Activated naive CD4-positive, alpha-beta T cell treated with anti-CD3 and anti-CD28 coated beads for 36 hours (primary cell): ENCODE results near the gene NSUN3. TPM values are rescaled to one million over a fixed set of nuclear protein-coding genes. Genes with fewer than 3 reads are reported as not detected.
"Not testable (repeated sequence)": the region's sequence is repeated elsewhere in the genome, so short reads cannot be mapped to it uniquely, and the experiment has no call there.

Experiments
- CTCF ChIA-PET: fragments of 350-600 bp; sonication (Branson Sonifier 250); formaldehyde crosslinking; loops from one replicate; lab custom pipeline; 2021; ENCODE audit warnings: antibody characterized with exemption; lab: Charles Lee
- DNase-seq: peaks from one replicate; pipeline ENCODE4 v3.0.0-alpha.2; 2020
- H3K27ac Mint-ChIP-seq: one replicate; pipeline ENCODE4 v1.8.0; 2021; ENCODE audit warnings: mild to moderate bottlenecking, mixed read lengths
- H3K27me3 Mint-ChIP-seq: one replicate; pipeline ENCODE4 v1.8.0; 2021; ENCODE audit warnings: low read depth, mixed read lengths
- H3K36me3 Mint-ChIP-seq: one replicate; pipeline ENCODE4 v1.8.0; 2021; ENCODE audit warnings: low read depth, mixed read lengths
- H3K4me1 Mint-ChIP-seq: one replicate; pipeline ENCODE4 v1.8.0; 2021; ENCODE audit warnings: low read depth, mixed read lengths
- H3K4me3 Mint-ChIP-seq: one replicate; pipeline ENCODE4 v1.8.0; 2021; ENCODE audit warnings: mild to moderate bottlenecking, moderate library complexity, mixed read lengths
- H3K9me3 Mint-ChIP-seq: one replicate; pipeline ENCODE4 v1.8.0; 2021; ENCODE audit warnings: mixed read lengths
- intact Hi-C: fragments of 100-400 bp; cut with micrococcal nuclease; formaldehyde crosslinking; loops from one replicate; pipeline ENCODE4 v1.15.1; 2023
- total RNA-seq, 2 experiments: library from RNA; stranded (reverse); gene quantifications; one replicate each; pipeline ENCODE4 v1.2.3, GENCODE V29; 2021

The NSUN3 gene
- total RNA-seq, 2 experiments from 2014 or later, result 10.9 to 15.8 TPM

DNA sequence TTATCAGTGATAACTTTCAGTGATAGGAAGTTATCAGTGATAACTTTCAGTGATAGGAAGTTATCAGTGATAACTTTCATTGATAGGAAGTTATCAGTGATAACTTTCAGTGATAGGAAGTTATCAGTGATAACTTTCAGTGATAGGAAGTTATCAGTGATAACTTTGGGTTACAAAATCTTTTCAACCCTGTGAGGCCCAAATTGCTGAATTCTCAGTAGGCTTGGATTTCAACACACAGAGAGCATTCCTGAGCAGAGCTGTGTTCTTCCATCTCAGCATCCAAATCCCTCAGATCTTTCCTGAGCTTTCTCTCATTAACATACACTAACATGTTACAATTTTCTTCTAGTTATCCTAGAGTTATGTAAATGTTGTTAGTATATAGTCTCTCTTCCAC lies 47.4 kb downstream of the NSUN3 start:
- H3K4me1 Mint-ChIP-seq, intact Hi-C loops, H3K9me3 Mint-ChIP-seq, H3K27ac Mint-ChIP-seq, H3K27me3 Mint-ChIP-seq, H3K4me3 Mint-ChIP-seq, DNase-seq: not testable (repeated sequence)
- H3K36me3 Mint-ChIP-seq, result peaks cover 25% of the 10 kb centered on the region
- CTCF ChIA-PET, result interaction anchor here (0.6 to 0.7 kb wide), 2 partner anchors 8 to 42 kb away, joined by 3 to 4 read pairs; no protein-coding TSS in a partner anchor

DNA sequence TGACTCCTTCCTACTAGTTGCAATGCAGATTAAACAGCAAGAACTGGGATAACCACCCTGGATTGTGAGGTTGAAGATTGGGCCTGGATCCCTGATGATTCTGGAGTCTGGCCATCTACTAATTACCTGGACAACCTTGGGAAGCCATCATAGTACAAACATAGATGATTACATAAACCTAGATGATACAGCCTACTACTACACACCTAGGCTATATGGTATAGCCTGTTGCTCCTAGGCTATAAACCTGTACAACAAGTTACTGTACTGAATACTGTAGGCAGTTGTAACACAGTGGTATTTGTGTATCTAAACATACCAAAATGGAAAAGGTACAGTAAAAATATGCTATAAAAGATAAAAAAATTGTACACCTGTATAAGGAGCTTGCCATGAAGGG lies 48.0 kb downstream of the NSUN3 start:
- Mint-ChIP-seq H3K4me3 (no peak overlapping the region), H3K9me3 (no peaks in the 10 kb centered on the region), H3K27ac (no peak overlapping the region), H3K27me3 (no peaks in the 10 kb centered on the region), H3K4me1 (peaks cover 2% of the 10 kb centered on the region), H3K36me3 (peaks cover 25% of the 10 kb centered on the region)
- DNase-seq, result no peak
- CTCF ChIA-PET, result interaction anchor here (0.6 kb wide), 1 partner anchor 677 kb away, joined by 5 read pairs; no protein-coding TSS in a partner anchor
- intact Hi-C loops, result no loop called here

- Mint-ChIP-seq H3K4me3 (no peak overlapping the region), H3K4me1 (peaks cover 8% of the 10 kb centered on the region), H3K36me3 (peaks cover 12% of the 10 kb centered on the region), H3K27ac (no peak overlapping the region), H3K9me3 (no peaks in the 10 kb centered on the region), H3K27me3 (no peaks in the 10 kb centered on the region)
- DNase-seq, result no peak
- CTCF ChIA-PET, result interaction anchor here (0.7 to 1.0 kb wide), 3 partner anchors 10 to 28 kb away, joined by 3 to 6 read pairs (median 4); no protein-coding TSS in a partner anchor
- intact Hi-C loops, result no loop called here
These were observed 51.8 kb downstream of the NSUN3 start for GRCh38 chr3:94114666-94115065.

DNA sequence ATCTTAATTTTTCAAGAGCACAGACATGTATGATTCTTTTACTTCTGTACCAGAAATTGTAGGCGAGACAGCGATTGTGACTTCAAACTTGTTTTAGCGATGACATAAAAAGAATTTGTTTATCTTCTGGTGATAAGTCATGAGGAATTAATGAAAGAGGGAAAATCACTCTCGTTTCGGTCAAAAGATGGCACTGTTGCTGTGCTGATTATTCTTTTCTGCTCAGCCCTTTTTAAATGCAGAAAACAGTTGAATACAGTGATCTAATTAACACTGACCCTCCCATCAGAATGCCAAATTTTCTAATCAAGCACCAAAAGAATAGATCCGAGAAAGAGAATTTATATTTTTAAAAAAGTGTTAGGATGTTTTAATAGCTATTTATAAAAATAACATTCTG lies 52.6 kb downstream of the NSUN3 start:
- H3K4me1 Mint-ChIP-seq, result peaks cover 8% of the 10 kb centered on the region
- CTCF ChIA-PET, result no interaction called here
- no peak overlapping the region for H3K27ac Mint-ChIP-seq
- intact Hi-C loops, result no loop called here
- peaks cover 12% of the 10 kb centered on the region for H3K36me3 Mint-ChIP-seq
- no peak overlapping the region for H3K4me3 Mint-ChIP-seq
- no peaks in the 10 kb centered on the region for H3K9me3 Mint-ChIP-seq
- no peak for DNase-seq
- no peaks in the 10 kb centered on the region for H3K27me3 Mint-ChIP-seq

DNA sequence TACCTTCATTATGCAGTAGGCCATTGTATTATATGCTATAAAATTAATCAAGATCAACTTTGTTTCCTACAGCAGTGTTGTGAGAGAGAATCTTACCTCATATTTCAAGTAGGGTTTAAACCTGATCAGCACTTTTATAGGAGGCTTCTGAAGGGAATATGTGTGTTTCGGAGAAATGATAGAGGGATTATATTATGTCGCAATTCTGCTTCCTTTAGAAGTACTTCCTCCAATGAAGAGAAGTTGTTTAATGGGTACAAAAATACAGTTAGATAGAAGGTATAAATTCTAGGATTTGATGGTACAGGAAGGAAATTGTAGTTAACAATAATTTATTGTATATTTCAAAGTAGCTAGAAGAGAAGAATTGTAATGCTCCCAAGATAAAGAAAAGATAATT lies 54.9 kb downstream of the NSUN3 start:
- H3K4me1 Mint-ChIP-seq, result peaks cover 8% of the 10 kb centered on the region
- no peak for DNase-seq
- intact Hi-C loops, result no loop called here
- H3K27ac Mint-ChIP-seq, result no peak overlapping the region
- CTCF ChIA-PET, result no interaction called here
- H3K4me3 Mint-ChIP-seq, result no peak overlapping the region
- no peaks in the 10 kb centered on the region for H3K9me3 Mint-ChIP-seq
- no peaks in the 10 kb centered on the region for H3K27me3 Mint-ChIP-seq
- peaks cover 2% of the 10 kb centered on the region for H3K36me3 Mint-ChIP-seq

DNA sequence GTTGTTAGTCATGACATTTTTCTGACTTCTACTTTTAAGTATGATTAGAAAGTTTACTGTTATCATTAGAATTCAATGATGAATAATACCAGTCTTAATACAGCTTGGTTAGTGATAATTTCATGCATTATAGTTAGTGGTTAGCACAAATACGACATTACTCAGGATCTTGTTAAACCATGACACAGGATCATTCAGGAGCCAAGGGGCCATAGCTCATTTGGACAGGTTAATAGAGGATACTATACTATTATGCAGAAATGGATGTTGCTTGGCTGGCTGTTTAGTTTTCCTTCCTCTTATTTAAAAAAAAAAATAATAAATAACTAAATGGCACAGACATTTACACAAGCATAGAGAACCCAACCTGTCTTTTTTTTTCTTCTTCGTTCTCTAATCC lies 55.5 kb downstream of the NSUN3 start:
- Mint-ChIP-seq H3K9me3 (no peaks in the 10 kb centered on the region), H3K4me3 (no peak overlapping the region), H3K36me3 (peaks cover under 1% of the 10 kb centered on the region), H3K27ac (no peak overlapping the region), H3K4me1 (peaks cover 8% of the 10 kb centered on the region), H3K27me3 (no peaks in the 10 kb centered on the region)
- CTCF ChIA-PET, result no interaction called here
- intact Hi-C loops, result no loop called here
- no peak for DNase-seq

GRCh38 chr3:94121161-94121560 lies 58.3 kb downstream of the NSUN3 start:
- no peak overlapping the region for H3K4me3 Mint-ChIP-seq
- peaks cover 6% of the 10 kb centered on the region for H3K4me1 Mint-ChIP-seq
- CTCF ChIA-PET, result no interaction called here
- H3K9me3 Mint-ChIP-seq, result no peaks in the 10 kb centered on the region
- no peak for DNase-seq
- peaks cover 11% of the 10 kb centered on the region for H3K36me3 Mint-ChIP-seq
- intact Hi-C loops, result no loop called here
- no peaks in the 10 kb centered on the region for H3K27me3 Mint-ChIP-seq
- no peak overlapping the region for H3K27ac Mint-ChIP-seq

GRCh38 chr3:94127115-94127514 lies 64.3 kb downstream of the NSUN3 start:
- no peaks in the 10 kb centered on the region for H3K9me3 Mint-ChIP-seq
- H3K27me3 Mint-ChIP-seq, result no peaks in the 10 kb centered on the region
- DNase-seq, result no peak
- H3K27ac Mint-ChIP-seq, result no peak overlapping the region
- peaks cover 26% of the 10 kb centered on the region for H3K36me3 Mint-ChIP-seq
- CTCF ChIA-PET, result no interaction called here
- H3K4me3 Mint-ChIP-seq, result no peak overlapping the region
- intact Hi-C loops, result no loop called here
- H3K4me1 Mint-ChIP-seq, result no peaks in the 10 kb centered on the region

- intact Hi-C loops, result no loop called here
- no peaks in the 10 kb centered on the region for H3K27me3 Mint-ChIP-seq
- CTCF ChIA-PET, result no interaction called here
These were observed 67.8 kb downstream of the NSUN3 start for GRCh38 chr3:94130690-94131089.

DNA sequence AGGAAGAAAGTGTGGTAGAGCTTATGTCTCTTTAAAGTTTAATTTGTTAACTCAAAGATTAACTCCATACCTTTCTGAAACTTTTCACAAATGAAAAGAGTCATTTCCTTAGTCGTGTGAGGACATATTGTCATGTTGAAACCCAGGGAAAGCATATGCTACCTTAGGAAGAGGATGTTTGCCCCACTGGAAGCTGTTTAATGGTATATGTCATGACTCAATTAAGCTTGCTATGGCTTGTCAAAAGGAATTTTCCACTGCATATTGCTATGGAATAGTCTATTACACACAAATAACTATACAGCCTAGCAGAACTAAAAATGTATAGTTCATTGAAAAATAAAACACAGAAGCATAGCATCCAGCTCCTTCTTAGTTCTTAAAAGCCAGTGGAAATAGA lies 69.9 kb downstream of the NSUN3 start:
- DNase-seq, result no peak
- peaks cover 1% of the 10 kb centered on the region for H3K9me3 Mint-ChIP-seq
- intact Hi-C loops, result no loop called here
- no peaks in the 10 kb centered on the region for H3K4me1 Mint-ChIP-seq
- CTCF ChIA-PET, result no interaction called here
- H3K4me3 Mint-ChIP-seq, result no peak overlapping the region
- no peak overlapping the region for H3K27ac Mint-ChIP-seq
- H3K27me3 Mint-ChIP-seq, result no peaks in the 10 kb centered on the region
- peaks cover 4% of the 10 kb centered on the region for H3K36me3 Mint-ChIP-seq

More at GRCh38 chr3:94130690-94131089, 67.8 kb downstream of the NSUN3 start:
- Mint-ChIP-seq H3K9me3 (peaks cover 1% of the 10 kb centered on the region), H3K36me3 (peaks cover 17% of the 10 kb centered on the region), H3K4me3 (no peak overlapping the region), H3K27ac (no peak overlapping the region), H3K4me1 (no peaks in the 10 kb centered on the region)
- DNase-seq, result no peak

DNA sequence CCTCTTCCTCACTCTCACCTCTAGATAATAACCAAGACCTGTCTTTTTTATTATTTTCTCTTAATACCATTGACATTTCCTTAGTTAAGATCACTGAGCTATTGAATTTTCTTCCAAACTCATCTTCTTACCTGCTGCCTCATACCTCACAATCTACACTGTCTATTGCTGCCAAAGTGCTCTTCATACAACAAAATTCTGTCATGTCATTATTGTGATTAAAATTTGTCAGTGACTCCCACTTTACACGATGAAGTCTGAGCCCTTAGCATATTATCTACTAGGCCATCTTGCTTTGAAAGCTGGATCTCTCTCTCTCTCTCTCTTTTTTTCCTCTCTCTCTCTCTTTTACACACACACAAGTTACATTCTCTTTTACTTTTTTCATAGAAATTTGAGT lies 73.3 kb downstream of the NSUN3 start:
- peaks cover 1% of the 10 kb centered on the region for H3K9me3 Mint-ChIP-seq
- no peaks in the 10 kb centered on the region for H3K36me3 Mint-ChIP-seq
- intact Hi-C loops, result no loop called here
- DNase-seq, result no peak
- no peaks in the 10 kb centered on the region for H3K27me3 Mint-ChIP-seq
- CTCF ChIA-PET, result no interaction called here
- H3K4me1 Mint-ChIP-seq, result no peaks in the 10 kb centered on the region
- H3K27ac Mint-ChIP-seq, result no peak overlapping the region
- no peak overlapping the region for H3K4me3 Mint-ChIP-seq

- no peaks in the 10 kb centered on the region for H3K27me3 Mint-ChIP-seq
- intact Hi-C loops, result no loop called here
- H3K36me3 Mint-ChIP-seq, result no peaks in the 10 kb centered on the region
- H3K4me1 Mint-ChIP-seq, result no peaks in the 10 kb centered on the region
- H3K4me3 Mint-ChIP-seq, result no peak overlapping the region
- DNase-seq, result no peak
- no peak overlapping the region for H3K27ac Mint-ChIP-seq
- peaks cover 1% of the 10 kb centered on the region for H3K9me3 Mint-ChIP-seq
- CTCF ChIA-PET, result no interaction called here
These were observed 74.5 kb downstream of the NSUN3 start for GRCh38 chr3:94137377-94137776.

DNA sequence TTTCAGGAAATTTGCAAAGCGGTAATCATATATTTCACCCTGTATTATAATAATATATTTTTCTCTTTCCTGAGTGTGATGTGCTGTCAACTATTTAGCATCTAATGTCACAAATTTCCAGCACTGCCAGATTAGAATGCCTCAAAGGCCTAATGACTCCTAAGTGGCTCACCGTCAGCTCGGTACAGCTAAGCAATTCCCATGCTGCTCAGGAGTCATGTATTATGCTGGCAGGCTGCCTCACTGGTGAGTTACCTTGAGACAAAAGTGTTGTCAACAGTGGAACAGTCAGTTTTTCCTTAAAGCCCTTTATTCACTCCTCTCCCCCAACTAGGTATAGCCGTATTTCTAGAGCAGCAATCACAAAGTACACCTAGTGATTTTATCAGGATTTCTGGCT lies 83.6 kb downstream of the NSUN3 start:
- Mint-ChIP-seq H3K27me3 (peaks cover 6% of the 10 kb centered on the region), H3K4me1 (no peaks in the 10 kb centered on the region), H3K36me3 (no peaks in the 10 kb centered on the region), H3K9me3 (no peaks in the 10 kb centered on the region), H3K27ac (no peak overlapping the region), H3K4me3 (no peak overlapping the region)
- DNase-seq, result no peak
- CTCF ChIA-PET, result no interaction called here
- intact Hi-C loops, result no loop called here
